GM12878 (cell line): ENCODE results near the gene HSF5. TPM values are rescaled to one million over a fixed set of nuclear protein-coding genes. Genes with fewer than 3 reads are reported as not detected.

ENCODE experiments used
- ATAC-seq: fragments of 200-7000 bp; cut with Tn5 transposase; 3 replicates; pipeline ENCODE4 v1.9.1; 2020; ENCODE audit warnings: mild to moderate bottlenecking, moderate library complexity
- BruUV-seq: library from RNA; stranded (reverse); fragments of 400-500 nt; replicated peaks from 2 replicates; lab custom pipeline; 2021; lab: Mats Ljungman, UMichigan
- CTCF ChIA-PET: fragments of 300-600 bp; sonication (Branson Sonifier 250); formaldehyde crosslinking; extraction: SDS; loops from one replicate; lab custom pipeline; 2021; ENCODE audit warnings: inconsistent platforms; lab: Yijun Ruan, JAX
- POLR2A ChIA-PET: fragments of 350-600 bp; formaldehyde crosslinking; extraction: SDS; loops from one replicate; lab custom pipeline; 2021; ENCODE audit warnings: inconsistent platforms; lab: Charles Lee
- RAD21 ChIA-PET: fragments of 300-600 bp; sonication (Branson Sonifier 250); formaldehyde crosslinking; loops from one replicate; lab custom pipeline; 2023; ENCODE audit warnings: antibody characterized with exemption; ENCODE audit not compliant: unreplicated experiment; lab: Charles Lee
- SMC1A ChIA-PET: fragments of 300-600 bp; sonication (Branson Sonifier 250); formaldehyde crosslinking; loops from one replicate; lab custom pipeline; 2023; ENCODE audit not compliant: unreplicated experiment, uncharacterized antibody; lab: Charles Lee
- DNase-seq: peaks from one replicate; pipeline ENCODE4 v3.0.0-alpha.2; 2011; ENCODE audit warnings: low read depth, low spot score
- FAIRE-seq: peaks from 3 replicates; lab custom pipeline; 2011; peaks lifted over from hg19 to GRCh38; lab: Jason Lieb, UNC
- H2AFZ ChIP-seq: 2 replicates; pipeline ENCODE4 v1.6.0; 2011; ENCODE audit warnings: low read depth, low read length, control low read depth; ENCODE audit not compliant: control insufficient read depth
- H3K27ac ChIP-seq: 2 replicates; pipeline ENCODE4 v1.5.1; 2011; ENCODE audit warnings: control low read depth; ENCODE audit not compliant: control insufficient read depth, insufficient read depth
- H3K27me3 ChIP-seq, 2 experiments: replicated peaks in 1 of 2; 2 replicates each; pipeline versions ENCODE4 v1.6.0 to v1.6.1; 2011; ENCODE audit warnings: low read length in 1 of 2; ENCODE audit not compliant: control insufficient read depth in 2 of 2, insufficient read depth in 2 of 2
- H3K36me3 ChIP-seq, 2 experiments: 2 replicates each; pipeline ENCODE4 v1.5.1; 2011; ENCODE audit warnings: low read length in 1 of 2; ENCODE audit not compliant: control insufficient read depth in 2 of 2, insufficient read depth in 2 of 2
- H3K4me1 ChIP-seq: 2 replicates; pipeline ENCODE4 v1.6.1; 2011; ENCODE audit warnings: mild to moderate bottlenecking, low read length, moderate library complexity, mixed read lengths; ENCODE audit not compliant: control insufficient read depth, insufficient read depth
- H3K4me2 ChIP-seq: 2 replicates; pipeline ENCODE4 v1.6.0; 2011; ENCODE audit warnings: control low read depth; ENCODE audit not compliant: control insufficient read depth, insufficient read depth
- H3K4me3 ChIP-seq: fragments of 200-600 bp; sonication (generic); 2 replicates; pipeline ENCODE4 v1.5.1; 2016
- H3K79me2 ChIP-seq: 2 replicates; pipeline ENCODE4 v1.6.0; 2011; ENCODE audit warnings: low read length; ENCODE audit not compliant: control insufficient read depth, insufficient read depth
- H3K9ac ChIP-seq: 2 replicates; pipeline ENCODE4 v1.8.0; 2011; ENCODE audit warnings: low read length, control low read depth, mixed read lengths; ENCODE audit not compliant: control insufficient read depth, insufficient read depth
- H3K9me3 ChIP-seq: replicated peaks from 3 replicates; pipeline ENCODE4 v1.5.1; 2011; ENCODE audit warnings: mild to moderate bottlenecking, low read length; ENCODE audit not compliant: control insufficient read depth, insufficient read depth
- H4K20me1 ChIP-seq: 2 replicates; pipeline ENCODE4 v1.6.0; 2011; ENCODE audit not compliant: control insufficient read depth, insufficient read depth
- ASH2L ChIP-seq: fragments of 300-600, 200-600 bp; sonication (generic); IDR thresholded peaks from 2 replicates; pipeline ENCODE4 v1.6.1; 2017; ENCODE audit warnings: low read depth, mild to moderate bottlenecking, borderline replicate concordance
- CREM ChIP-seq: IDR thresholded peaks from 2 replicates; pipeline ENCODE4 v1.6.1; 2014; ENCODE audit warnings: antibody characterized with exemption, low read depth
- HDAC6 ChIP-seq: fragments of 200-600 bp; sonication (generic); IDR thresholded peaks from one replicate; pipeline ENCODE4 v1.8.0; 2017; ENCODE audit warnings: antibody characterized with exemption; ENCODE audit not compliant: unreplicated experiment
- STAT1 ChIP-seq: fragments of 450-650 bp; conservative IDR thresholded peaks from 2 replicates; pipeline ENCODE4 v1.6.1; 2014; ENCODE audit warnings: antibody characterized with exemption, mild to moderate bottlenecking
- WRNIP1 ChIP-seq: IDR thresholded peaks from 2 replicates; pipeline ENCODE4 v1.6.1; 2011; ENCODE audit warnings: low read depth, low read length, improper control_type of control experiment, borderline replicate concordance
- WGBS: methylation state at CpG from one replicate; pipeline ENCODE4 v1.1.6; 2016; ENCODE audit warnings: low lambda C conversion rate; ENCODE audit not compliant: insufficient replicate concordance, insufficient coverage; ENCODE audit errors: missing lambda C conversion rate; 5-methylcytosine and 5-hydroxymethylcytosine counted together
- in situ Hi-C: fragments of 300-500 bp; cut with MboI; formaldehyde crosslinking; loops from 9 replicates; pipeline ENCODE4 v1.14.3; 2018; ENCODE audit warnings: mixed read lengths
- intact Hi-C: fragments of 100-400 bp; cut with micrococcal nuclease; formaldehyde crosslinking; loops from one replicate; pipeline ENCODE4 v1.14.2; 2022; ENCODE audit not compliant: unreplicated experiment
- polyA plus RNA-seq, 11 experiments: library from polyadenylated mRNA; depleted of rRNA in 4 of 11; unstranded in 6 of 11; stranded (reverse) in 5 of 11; fragments of >200 nt; fragmentation: Nextera tagmentation in 4 of 11; fragmentation: Illumina TruSeq in 1 of 11; extraction: Ambion mirVana in 4 of 11; extraction: Trizol in 1 of 11; gene quantifications; 1 replicate in 1 of 11; 2 replicates in 10 of 11; pipeline versions ENCODE4 v1.2.1 to v1.2.3, GENCODE V29; 2011 to 2016; ENCODE audit warnings: inconsistent platforms in 2 of 11, missing spikeins in 2 of 11, low read depth in 1 of 11
- total RNA-seq, 4 experiments: library from RNA; depleted of rRNA in 3 of 4; stranded (reverse); fragments of >200 nt in 3 of 4; fragmentation: Illumina TruSeq in 1 of 4; extraction: Trizol in 1 of 4; gene quantifications; 2 replicates each; pipeline versions ENCODE4 v1.2.1 to v1.2.3, GENCODE V29; 2013 to 2021
- TF ChIP-seq, protein P1 (sequence below), 3 experiments: IDR thresholded peaks in 2 of 3; conservative IDR thresholded peaks in 1 of 3; 2 replicates each; pipeline ENCODE4 v1.5.1; 2011; ENCODE audit warnings: low read depth in 3 of 3, low read length in 3 of 3, mild to moderate bottlenecking in 3 of 3, control low read depth in 2 of 3, moderate library complexity in 2 of 3, inconsistent platforms in 1 of 3, mixed read lengths in 1 of 3; ENCODE audit not compliant: control insufficient read depth in 2 of 3, insufficient read depth in 1 of 3; ENCODE audit errors: extremely low read depth in 1 of 3
- TF ChIP-seq, protein P2 (sequence below): IDR thresholded peaks from 2 replicates; pipeline ENCODE4 v1.6.1; 2012; ENCODE audit warnings: low read length, inconsistent platforms
- TF ChIP-seq, protein P3 (sequence below): fragments of 450-650 bp; IDR thresholded peaks from 2 replicates; pipeline ENCODE4 v1.6.1; 2016; ENCODE audit warnings: mild to moderate bottlenecking

HSF5 gene
- total and polyA plus RNA-seq, 10 of the 15 experiments (the other 5 are each of a cell fraction or from before 2014, with no cell fraction given): 0.02 to 0.18 (median 0.06) TPM; not detected in 4

DNA sequence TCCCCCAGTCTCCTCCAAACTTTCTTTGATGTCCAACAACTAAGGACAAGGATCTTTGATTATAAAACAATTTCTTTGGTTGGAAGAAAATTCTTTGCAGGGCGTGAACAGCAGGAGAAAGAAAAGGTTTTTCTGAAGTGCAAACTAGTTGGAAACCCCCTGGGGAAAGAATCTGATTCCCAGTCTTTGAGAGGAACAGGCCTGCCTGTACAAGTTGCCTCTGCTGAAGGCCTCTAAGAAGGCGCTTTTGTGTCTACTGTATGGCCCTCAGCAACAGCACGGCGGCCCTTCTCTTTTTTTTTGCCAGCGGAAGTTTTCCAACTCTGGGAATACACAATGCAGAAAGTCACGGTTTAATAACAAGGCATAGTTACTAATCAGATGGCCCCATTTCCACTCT, 84.9 kb downstream of the HSF5 start:
- FAIRE-seq (no peak), DNase-seq (no peak), ATAC-seq (no peak)
- H3K4me2 ChIP-seq: no peak overlapping the region
- TF ChIP-seq STAT1: no peak
- no peak for TF ChIP-seq ASH2L
- TF ChIP-seq, protein P1, sequence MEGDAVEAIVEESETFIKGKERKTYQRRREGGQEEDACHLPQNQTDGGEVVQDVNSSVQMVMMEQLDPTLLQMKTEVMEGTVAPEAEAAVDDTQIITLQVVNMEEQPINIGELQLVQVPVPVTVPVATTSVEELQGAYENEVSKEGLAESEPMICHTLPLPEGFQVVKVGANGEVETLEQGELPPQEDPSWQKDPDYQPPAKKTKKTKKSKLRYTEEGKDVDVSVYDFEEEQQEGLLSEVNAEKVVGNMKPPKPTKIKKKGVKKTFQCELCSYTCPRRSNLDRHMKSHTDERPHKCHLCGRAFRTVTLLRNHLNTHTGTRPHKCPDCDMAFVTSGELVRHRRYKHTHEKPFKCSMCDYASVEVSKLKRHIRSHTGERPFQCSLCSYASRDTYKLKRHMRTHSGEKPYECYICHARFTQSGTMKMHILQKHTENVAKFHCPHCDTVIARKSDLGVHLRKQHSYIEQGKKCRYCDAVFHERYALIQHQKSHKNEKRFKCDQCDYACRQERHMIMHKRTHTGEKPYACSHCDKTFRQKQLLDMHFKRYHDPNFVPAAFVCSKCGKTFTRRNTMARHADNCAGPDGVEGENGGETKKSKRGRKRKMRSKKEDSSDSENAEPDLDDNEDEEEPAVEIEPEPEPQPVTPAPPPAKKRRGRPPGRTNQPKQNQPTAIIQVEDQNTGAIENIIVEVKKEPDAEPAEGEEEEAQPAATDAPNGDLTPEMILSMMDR (IDR thresholded peaks at IDR 0.05 in 2 of 3, conservative IDR thresholded peaks at IDR 0.05 in 1 of 3; ENCODE audit: control insufficient read depth in 2 of 3, extremely low read depth in 1 of 3, insufficient read depth in 1 of 3, low read depth in 3 of 3, low read length in 3 of 3): no peak
- TF ChIP-seq HDAC6: no peak
- TF ChIP-seq WRNIP1: no peak
- TF ChIP-seq CREM: no peak
- TF ChIP-seq, protein P2, sequence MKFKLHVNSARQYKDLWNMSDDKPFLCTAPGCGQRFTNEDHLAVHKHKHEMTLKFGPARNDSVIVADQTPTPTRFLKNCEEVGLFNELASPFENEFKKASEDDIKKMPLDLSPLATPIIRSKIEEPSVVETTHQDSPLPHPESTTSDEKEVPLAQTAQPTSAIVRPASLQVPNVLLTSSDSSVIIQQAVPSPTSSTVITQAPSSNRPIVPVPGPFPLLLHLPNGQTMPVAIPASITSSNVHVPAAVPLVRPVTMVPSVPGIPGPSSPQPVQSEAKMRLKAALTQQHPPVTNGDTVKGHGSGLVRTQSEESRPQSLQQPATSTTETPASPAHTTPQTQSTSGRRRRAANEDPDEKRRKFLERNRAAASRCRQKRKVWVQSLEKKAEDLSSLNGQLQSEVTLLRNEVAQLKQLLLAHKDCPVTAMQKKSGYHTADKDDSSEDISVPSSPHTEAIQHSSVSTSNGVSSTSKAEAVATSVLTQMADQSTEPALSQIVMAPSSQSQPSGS: no peak
- TF ChIP-seq, protein P3, sequence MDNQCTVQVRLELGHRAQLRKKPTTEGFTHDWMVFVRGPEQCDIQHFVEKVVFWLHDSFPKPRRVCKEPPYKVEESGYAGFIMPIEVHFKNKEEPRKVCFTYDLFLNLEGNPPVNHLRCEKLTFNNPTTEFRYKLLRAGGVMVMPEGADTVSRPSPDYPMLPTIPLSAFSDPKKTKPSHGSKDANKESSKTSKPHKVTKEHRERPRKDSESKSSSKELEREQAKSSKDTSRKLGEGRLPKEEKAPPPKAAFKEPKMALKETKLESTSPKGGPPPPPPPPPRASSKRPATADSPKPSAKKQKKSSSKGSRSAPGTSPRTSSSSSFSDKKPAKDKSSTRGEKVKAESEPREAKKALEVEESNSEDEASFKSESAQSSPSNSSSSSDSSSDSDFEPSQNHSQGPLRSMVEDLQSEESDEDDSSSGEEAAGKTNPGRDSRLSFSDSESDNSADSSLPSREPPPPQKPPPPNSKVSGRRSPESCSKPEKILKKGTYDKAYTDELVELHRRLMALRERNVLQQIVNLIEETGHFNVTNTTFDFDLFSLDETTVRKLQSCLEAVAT: no peak
- no peaks in the 10 kb centered on the region for H3K4me1 ChIP-seq
- RAD21 ChIA-PET: no interaction called here
- no TSS peak for BruUV-seq
- POLR2A ChIA-PET: interaction anchor here (0.9 kb wide), 1 partner anchor 86 kb away, joined by 3 read pairs; no protein-coding TSS in a partner anchor
- no peak overlapping the region for H3K27ac ChIP-seq
- H3K9me3 ChIP-seq: no peaks in the 10 kb centered on the region
- H3K4me3 ChIP-seq: no peak overlapping the region
- in situ Hi-C loops: no loop called here
- no peaks in the 10 kb centered on the region for H4K20me1 ChIP-seq
- H2AFZ ChIP-seq: no peak overlapping the region
- intact Hi-C loops: no loop called here
- CTCF ChIA-PET: no interaction called here
- H3K9ac ChIP-seq: no peak overlapping the region
- WGBS: 50% methylated on average over 6 of the region's 6 CpGs
- H3K27me3 ChIP-seq: no peaks in the 10 kb centered on the region; a peak in 1 of 4 replicates
- peaks cover 26% of the 10 kb centered on the region for H3K79me2 ChIP-seq
- H3K36me3 ChIP-seq: no peaks in the 10 kb centered on the region
- SMC1A ChIA-PET: interaction anchor here (0.7 to 2.6 kb wide), 8 partner anchors 8 to 58 kb away, joined by 3 to 6 read pairs (median 3); partner anchors contain the start of gene RNF43
